NCI-H226 (cell line): ENCODE measurements around the gene EIF4B.
A peak's percentile ranks its signal among the peaks of the same experiment; 100 is the strongest.

ENCODE experiments used
- DNase-seq: peaks from one replicate; pipeline ENCODE4 v3.0.0-alpha.2; 2015

The EIF4B gene

DNA sequence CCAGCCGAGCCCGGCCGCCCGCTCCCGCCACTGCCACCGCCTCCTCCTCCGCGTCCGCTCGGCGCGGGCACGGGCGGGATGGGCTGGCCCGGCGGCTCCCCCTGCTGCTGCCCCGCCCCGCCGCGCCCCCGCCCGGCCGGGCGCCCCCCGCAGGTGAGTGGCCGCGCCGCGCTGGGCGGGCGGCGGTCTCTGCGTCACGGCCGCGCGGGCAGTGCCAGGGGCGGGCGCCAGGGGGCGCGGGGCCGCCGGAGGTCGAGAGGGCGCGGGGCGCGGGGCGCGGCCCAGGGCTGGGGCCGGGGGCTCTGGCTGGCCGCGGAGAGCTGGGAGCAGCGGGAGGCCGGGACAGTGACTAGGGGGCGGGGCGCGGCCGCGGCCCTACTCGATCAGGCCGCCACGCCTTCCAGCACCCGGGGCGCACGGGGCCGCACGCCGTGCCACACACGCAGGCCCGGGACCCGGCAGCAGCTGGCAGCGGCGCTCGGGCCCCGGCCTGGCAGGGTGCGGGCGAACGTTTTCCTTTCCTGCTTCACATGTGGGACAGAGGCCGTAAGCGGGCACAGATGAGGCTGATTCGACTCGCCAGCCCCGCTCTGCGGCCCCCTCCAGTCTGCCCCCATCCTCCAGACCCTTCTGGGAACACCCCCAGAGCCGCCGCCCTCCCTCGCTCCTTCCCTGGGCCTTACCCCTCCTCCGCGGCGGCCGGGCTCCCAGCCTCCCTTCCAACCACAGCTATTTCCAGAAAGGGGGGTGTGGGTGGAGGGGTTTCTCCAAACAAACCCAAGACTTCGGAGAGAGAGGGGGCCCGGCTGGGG is 41.2 kb downstream of the EIF4B start:
- DNase-seq, result peak; percentile 84

GRCh38 chr12:53048033-53048779 is 42.0 kb downstream of the EIF4B start:
- DNase-seq, result no peak

DNA sequence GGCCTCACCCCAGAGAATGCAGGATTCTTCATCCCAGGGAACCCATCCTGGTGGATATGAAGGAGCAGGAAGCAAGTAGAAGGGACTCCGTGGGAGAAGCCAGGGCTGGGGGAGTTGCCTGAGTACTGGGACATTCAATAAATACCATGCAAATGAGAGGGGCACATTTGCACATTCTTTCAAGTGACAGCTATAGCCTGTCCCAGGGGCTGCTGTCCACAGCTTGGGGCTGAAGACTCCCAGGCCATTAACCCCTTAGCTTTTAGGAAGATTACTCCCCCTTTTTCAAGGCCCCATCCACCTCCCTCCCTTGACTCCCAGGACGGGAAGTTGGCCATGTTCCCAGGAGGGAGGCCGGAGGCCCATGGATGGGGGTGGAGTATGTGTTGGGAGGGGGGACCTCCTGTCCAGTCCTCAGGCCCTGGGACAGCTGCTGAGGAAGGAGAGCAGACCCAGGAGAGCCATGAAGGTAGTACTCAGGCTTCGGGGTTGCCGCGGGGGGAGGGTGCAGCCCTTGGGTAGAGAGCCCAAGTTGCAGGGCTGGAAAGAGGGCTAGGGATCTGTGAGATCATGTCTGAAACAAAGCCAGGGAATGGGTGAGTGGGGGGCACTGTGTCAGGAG is 42.6 kb downstream of the EIF4B start:
- peak; percentile 84 for DNase-seq

- DNase-seq, result peak; percentile 77
These were observed 43.5 kb downstream of the EIF4B start, which contains the start of gene TNS2 for GRCh38 chr12:53049571-53050318. Gene TNS2 (plus strand): TSS chr12:53050065. CDS start chr12:53050186, 121 bp downstream.

DNA sequence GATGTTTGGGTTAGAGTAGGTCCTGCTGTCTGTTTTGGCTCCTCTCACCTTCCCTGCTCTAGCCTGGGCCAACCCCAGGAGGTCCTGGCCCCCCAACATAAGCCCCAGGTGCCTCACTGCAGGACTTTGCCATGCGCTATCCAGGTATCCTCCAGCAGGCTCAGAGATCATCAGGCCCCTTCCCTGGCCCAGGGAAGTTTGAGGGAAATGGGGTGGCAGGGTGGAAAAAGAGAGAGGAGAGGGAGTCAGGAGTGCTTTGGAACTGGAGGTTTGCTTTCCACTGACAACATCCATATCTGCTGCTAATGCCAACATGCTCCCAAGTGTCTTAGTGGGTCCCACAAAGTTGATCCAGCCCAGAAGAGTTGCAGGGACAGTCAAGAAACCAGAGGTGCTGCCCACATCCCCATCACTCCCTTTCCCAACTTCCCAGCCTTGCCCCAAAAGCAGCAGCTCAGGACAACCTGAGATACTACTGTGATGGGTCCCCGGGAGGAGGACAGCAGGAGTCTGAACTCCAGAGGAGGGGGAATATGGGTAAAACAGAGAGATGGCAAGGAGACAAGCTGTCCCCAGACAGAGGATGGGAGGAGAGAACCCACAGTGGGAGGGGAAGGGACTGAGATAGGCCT is 44.3 kb downstream of the EIF4B start:
- no peak for DNase-seq

GRCh38 chr12:53051058-53051880 is 45.0 kb downstream of the EIF4B start:
- no peak for DNase-seq

DNA sequence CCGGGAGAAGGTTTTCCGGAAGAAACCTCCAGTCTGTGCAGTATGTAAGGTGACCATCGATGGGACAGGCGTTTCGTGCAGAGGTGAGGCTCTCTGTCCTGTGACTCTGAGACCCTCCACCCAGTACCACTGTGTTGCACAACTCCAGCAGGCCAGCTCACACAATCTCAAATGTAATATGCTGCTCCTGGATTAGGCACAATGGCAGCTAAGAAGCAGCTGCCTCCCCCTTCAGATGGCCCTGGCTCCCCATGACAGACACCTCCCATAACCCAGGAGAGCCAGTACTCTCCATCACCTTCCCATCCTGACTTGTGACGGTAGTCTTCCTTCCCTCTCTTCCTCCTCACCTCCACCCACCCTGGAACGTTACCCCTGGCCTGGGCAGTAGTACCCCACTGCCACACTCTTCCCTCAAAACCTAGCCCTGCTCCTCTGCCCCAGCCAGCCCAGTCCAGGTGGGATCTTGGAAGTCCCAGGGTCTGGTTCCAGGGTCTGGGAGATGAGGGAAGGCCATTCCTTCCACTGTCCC is 45.7 kb downstream of the EIF4B start:
- no peak for DNase-seq

DNA sequence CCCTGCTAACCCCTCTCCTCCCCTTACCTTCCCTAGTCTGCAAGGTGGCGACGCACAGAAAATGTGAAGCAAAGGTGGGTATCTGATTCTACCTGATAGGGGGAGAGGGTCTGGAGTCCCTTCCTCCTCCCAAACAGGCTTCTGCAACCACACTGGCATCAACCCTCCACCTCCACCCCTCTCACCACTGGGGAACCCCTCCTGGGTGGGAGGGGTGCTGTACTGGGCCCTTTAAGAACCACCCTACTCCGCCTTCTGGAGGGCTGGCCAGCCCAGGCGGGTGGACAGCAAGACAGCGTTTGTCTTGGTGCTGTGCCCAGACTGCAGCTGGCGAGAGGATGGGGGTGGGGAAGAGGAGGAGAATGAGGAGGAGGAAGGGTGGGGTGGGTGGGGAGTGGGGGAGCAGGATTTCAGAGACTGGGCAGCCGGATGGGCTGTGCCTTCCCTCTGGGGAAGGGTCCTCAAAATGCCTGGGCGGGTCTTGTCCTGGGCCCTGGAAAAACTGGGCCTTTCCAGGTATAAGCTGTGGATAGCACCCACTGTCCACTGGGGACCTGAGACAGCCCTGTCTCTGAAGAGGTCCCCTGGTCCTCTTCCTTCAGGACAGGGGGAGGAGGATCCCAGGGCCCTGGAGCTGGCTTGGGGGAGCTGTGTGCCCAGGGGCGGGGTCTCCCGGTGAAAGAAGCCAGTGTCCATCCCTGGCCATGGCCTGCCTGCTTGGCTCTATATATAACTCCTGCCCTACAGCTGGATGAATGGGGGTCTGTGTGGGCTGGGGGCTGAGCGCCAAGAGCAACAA is 46.4 kb downstream of the EIF4B start:
- peak; percentile 78 for DNase-seq

DNA sequence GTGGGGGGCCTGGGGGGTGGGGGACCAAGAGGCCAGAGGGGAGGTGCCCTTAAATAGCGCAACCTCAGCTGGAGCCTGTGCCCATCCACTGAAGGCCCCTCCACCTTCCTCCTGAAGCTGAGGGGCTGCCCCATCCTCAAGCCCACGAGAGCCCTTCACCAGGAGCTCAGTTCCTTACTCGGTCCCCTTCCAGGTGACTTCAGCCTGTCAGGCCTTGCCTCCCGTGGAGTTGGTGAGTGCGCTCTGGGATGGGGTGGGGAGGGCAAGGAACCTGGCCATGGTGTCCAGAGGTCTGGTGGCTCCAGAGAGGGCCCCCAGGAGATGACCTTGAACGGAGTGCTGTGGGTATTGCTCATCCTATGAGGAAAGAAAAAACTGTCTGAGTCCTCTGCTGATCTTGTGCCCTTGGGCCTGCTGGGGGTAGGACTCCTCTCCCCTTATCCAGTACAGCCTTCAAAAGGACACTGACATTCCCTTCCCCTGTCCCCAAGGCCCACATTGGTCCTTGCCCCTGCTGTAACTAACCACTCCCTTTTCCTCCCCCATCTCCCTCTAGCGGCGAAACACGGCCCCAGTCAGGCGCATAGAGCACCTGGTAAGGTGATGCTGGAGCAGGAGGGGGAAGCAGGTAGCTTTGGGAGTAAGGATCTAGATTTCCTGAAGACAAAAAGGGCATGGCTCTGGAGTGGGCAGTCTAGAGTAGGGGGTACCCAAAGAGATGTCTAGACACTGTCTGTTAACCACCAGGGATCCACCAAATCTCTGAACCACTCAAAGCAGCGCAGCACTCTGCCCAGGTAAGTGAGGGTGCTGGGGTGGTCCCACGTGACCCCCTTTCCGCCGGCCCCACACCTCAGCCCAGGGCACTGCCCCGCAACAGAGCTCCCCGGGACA is 47.2 kb downstream of the EIF4B start:
- DNase-seq, result no peak

- peak; percentile 87 for DNase-seq
These were observed 48.0 kb downstream of the EIF4B start for GRCh38 chr12:53054112-53054878.

DNA sequence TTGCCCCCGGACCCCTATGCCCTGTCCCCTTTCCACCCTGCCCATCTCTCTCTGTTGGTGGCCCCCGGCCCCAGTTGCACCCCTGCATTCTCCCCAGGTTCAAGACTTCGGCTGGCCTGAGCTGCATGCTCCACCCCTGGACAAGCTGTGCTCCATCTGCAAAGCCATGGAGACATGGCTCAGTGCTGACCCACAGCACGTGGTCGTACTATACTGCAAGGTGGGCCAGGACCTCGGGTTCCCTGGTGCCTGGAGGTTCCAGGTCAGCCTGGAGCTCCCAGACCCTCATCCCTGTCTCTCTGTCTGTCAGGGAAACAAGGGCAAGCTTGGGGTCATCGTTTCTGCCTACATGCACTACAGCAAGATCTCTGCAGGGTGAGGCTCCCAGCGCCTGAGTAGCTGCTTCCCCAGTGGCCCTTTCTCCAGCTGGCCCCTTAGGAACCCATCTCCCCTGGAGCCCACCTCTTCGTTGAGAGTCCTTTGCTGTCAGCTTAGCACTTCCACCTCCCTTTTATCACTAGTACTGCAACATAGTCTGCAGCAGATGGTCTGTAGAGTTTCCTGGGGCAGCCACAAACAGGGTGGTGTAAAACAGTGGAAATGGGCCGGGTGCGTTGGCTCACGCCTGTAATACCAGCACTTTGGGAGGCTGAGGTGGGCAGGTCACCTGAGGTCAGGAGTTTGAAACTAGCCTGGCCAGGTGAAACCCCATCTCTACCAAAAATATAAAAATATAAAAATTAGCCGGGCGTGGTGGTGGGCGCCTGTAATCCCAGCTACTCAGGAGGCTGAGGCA is 49.4 kb downstream of the EIF4B start:
- no peak for DNase-seq

- no peak for DNase-seq
These were observed 50.0 kb downstream of the EIF4B start for GRCh38 chr12:53056296-53056695.

DNA sequence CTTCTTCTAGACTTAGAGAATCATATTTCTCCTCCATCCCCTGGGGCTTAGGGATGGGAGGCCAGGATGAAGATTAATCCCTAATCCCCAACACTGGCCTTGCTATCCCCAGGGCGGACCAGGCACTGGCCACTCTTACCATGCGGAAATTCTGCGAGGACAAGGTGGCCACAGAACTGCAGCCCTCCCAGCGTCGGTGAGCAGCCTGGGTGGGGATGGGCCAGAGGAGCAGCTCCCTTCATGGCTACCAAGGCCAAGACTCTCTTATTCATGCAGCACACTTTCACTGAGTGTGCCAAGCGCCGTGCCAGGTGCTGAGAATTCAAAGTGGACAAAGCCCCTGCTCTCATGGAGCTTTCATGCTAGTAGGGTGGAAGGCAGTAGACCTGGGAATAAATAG is 50.6 kb downstream of the EIF4B start:
- DNase-seq, result no peak

- DNase-seq, result no peak
These were observed 51.7 kb downstream of the EIF4B start for GRCh38 chr12:53057816-53058500.

DNA sequence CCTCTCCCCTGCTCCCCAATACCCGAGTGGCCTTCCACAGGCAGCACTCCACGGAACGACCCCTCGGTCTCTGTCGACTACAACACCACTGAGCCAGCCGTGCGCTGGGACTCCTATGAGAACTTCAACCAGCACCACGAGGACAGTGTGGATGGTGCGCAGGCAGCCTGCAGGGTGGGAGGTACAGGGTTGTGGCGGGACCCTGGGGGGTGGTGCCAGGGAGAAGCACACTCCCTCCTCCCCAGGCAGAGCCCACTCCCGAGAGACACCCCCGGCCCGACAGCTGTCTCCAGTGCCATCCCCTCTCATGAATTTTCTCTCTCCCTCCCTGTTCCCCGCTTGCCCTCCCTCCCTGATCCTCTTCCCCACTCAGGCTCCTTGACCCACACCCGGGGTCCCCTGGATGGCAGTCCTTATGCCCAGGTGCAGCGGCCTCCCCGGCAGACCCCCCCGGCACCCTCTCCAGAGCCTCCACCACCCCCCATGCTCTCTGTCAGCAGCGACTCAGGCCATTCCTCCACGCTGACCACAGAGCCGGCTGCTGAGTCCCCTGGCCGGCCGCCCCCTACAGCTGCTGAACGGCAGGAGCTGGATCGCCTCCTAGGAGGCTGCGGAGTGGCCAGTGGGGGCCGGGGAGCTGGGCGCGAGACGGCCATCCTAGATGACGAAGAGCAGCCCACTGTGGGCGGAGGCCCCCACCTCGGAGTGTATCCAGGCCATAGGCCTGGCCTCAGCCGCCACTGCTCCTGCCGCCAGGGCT is 52.6 kb downstream of the EIF4B start:
- DNase-seq, result no peak

GRCh38 chr12:53059434-53060063 is 53.3 kb downstream of the EIF4B start:
- DNase-seq, result no peak
